ENCODE results near the gene KCNJ16.

KCNJ16 gene

DNA sequence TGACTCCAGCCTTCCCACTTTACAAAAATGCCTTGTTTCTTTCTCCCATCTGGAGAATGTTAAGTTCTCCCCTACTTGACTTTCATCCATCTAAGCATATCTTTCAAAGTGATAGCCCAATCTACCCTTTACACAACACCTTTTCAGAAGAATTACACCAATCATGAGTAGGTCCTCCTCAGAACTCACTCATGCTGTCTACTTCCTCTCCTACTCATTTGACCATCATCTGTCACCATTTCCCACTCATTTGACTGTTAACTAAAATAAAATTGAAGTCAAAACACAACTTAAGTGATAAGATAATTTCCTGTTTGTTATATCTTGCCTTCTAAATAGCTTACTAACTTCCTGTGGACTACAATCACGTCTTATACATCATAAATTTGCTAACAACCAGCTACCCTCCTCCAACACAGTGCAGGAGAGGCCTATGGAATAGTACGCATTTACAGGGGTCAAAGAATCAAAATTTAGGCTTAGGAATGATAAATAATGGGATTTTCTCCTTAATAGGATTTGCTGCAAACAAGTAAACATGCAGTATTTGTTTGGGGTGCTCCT is 16.1 kb downstream of the KCNJ16 start:
- Mint-ChIP-seq H3K27me3 (no peaks in the 10 kb centered on the region), H3K4me3 (no peak overlapping the region), H3K9me3 (peaks cover 5% of the 10 kb centered on the region), H3K27ac (ENCODE audit: low read depth) (no peak overlapping the region), H3K4me1 (no peaks in the 10 kb centered on the region), H3K36me3 (ENCODE audit: insufficient read depth) (no peaks in the 10 kb centered on the region)
- ATAC-seq (replicated peaks; ENCODE audit: extremely low read depth, poor library complexity, severe bottlenecking) = no peak
- DNase-seq (ENCODE audit: low spot score in 2 of 2) = no peak

DNA sequence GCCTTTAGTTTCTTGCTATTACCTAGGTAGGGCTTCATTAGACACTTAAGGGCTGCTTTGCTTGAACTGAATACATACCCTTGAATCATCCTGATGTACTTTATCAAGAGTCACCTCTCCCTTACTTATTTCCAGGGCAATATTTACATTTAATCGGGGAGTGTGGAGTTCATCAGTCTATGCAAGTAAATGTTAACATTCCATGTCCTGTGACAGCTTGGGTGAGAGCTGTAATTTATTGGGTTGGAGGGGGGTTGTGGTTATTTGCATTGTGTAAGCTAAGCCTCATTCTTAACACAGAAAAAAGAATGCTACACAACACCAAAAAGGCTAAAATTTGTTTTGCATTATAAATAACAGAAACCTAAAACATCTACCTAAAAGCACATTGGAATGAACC is 16.7 kb downstream of the KCNJ16 start:
- ATAC-seq (replicated peaks; ENCODE audit: extremely low read depth, poor library complexity, severe bottlenecking) (no peak), DNase-seq (ENCODE audit: low spot score in 2 of 2) (no peak)
- Mint-ChIP-seq H3K27ac (ENCODE audit: low read depth) (no peak overlapping the region), H3K27me3 (no peaks in the 10 kb centered on the region), H3K9me3 (peaks cover 5% of the 10 kb centered on the region), H3K4me3 (no peak overlapping the region), H3K4me1 (no peaks in the 10 kb centered on the region), H3K36me3 (ENCODE audit: insufficient read depth) (no peaks in the 10 kb centered on the region)

GRCh38 chr17:70093163-70093562 is 18.1 kb downstream of the KCNJ16 start:
- Mint-ChIP-seq H3K4me1 (no peaks in the 10 kb centered on the region), H3K36me3 (ENCODE audit: insufficient read depth) (no peaks in the 10 kb centered on the region), H3K27me3 (no peaks in the 10 kb centered on the region), H3K4me3 (no peak overlapping the region), H3K9me3 (peaks cover 5% of the 10 kb centered on the region), H3K27ac (ENCODE audit: low read depth) (no peak overlapping the region)
- ATAC-seq (replicated peaks; ENCODE audit: extremely low read depth, poor library complexity, severe bottlenecking) (no peak), DNase-seq (ENCODE audit: low spot score in 2 of 2) (no peak)

GRCh38 chr17:70095455-70095854 is 20.4 kb downstream of the KCNJ16 start:
- Mint-ChIP-seq H3K27ac (ENCODE audit: low read depth) (no peak overlapping the region), H3K9me3 (peaks cover 5% of the 10 kb centered on the region), H3K36me3 (ENCODE audit: insufficient read depth) (no peaks in the 10 kb centered on the region), H3K4me3 (no peak overlapping the region), H3K27me3 (no peaks in the 10 kb centered on the region), H3K4me1 (no peaks in the 10 kb centered on the region)
- no peak for ATAC-seq (replicated peaks; ENCODE audit: extremely low read depth, poor library complexity, severe bottlenecking)
- DNase-seq (ENCODE audit: low spot score in 2 of 2) = no peak

- DNase-seq (ENCODE audit: low spot score in 2 of 2) = no peak
- no peaks in the 10 kb centered on the region for H3K36me3 Mint-ChIP-seq (ENCODE audit: insufficient read depth)
- H3K4me3 Mint-ChIP-seq = no peak overlapping the region
- no peak for ATAC-seq (replicated peaks; ENCODE audit: extremely low read depth, poor library complexity, severe bottlenecking)
- H3K27me3 Mint-ChIP-seq = no peaks in the 10 kb centered on the region
- no peak overlapping the region for H3K27ac Mint-ChIP-seq (ENCODE audit: low read depth)
- H3K9me3 Mint-ChIP-seq = no peaks in the 10 kb centered on the region
- H3K4me1 Mint-ChIP-seq = no peaks in the 10 kb centered on the region
Measured at GRCh38 chr17:70096861-70097260, 21.8 kb downstream of the KCNJ16 start.

- Mint-ChIP-seq H3K9me3 (no peaks in the 10 kb centered on the region), H3K4me3 (no peak overlapping the region), H3K27ac (ENCODE audit: low read depth) (no peak overlapping the region), H3K4me1 (no peaks in the 10 kb centered on the region), H3K36me3 (ENCODE audit: insufficient read depth) (no peaks in the 10 kb centered on the region), H3K27me3 (no peaks in the 10 kb centered on the region)
- DNase-seq (ENCODE audit: low spot score in 2 of 2) (no peak), ATAC-seq (replicated peaks; ENCODE audit: extremely low read depth, poor library complexity, severe bottlenecking) (no peak)
Measured at GRCh38 chr17:70098030-70098429, 23.0 kb downstream of the KCNJ16 start.

DNA sequence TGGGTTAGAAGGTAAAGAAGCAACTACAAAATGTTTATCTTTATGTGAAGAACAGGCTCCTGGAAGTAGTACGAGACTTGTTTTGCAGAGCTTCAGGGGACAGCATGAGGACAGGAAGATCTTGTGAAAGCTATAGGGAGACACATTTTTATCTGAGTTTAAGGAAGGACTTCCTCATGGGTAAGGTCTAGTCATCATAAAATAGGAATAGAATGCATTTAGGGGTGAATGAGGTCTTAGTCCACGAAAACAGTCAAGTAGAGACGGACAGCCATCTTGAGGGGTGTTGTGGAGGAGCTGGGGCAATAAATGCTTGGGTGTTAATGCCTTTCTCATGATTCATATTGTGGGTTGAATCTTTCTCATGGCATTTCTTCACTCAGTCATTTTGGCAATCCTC is 24.3 kb downstream of the KCNJ16 start:
- no peak overlapping the region for H3K4me3 Mint-ChIP-seq
- H3K4me1 Mint-ChIP-seq = no peaks in the 10 kb centered on the region
- ATAC-seq (replicated peaks; ENCODE audit: extremely low read depth, poor library complexity, severe bottlenecking) (no peak), DNase-seq (ENCODE audit: low spot score in 2 of 2) (no peak)
- H3K27ac Mint-ChIP-seq (ENCODE audit: low read depth) = no peak overlapping the region
- H3K36me3 Mint-ChIP-seq (ENCODE audit: insufficient read depth) = no peaks in the 10 kb centered on the region
- H3K27me3 Mint-ChIP-seq = no peaks in the 10 kb centered on the region
- no peaks in the 10 kb centered on the region for H3K9me3 Mint-ChIP-seq

GRCh38 chr17:70099884-70100283 is 24.9 kb downstream of the KCNJ16 start:
- Mint-ChIP-seq H3K27me3 (no peaks in the 10 kb centered on the region), H3K4me1 (no peaks in the 10 kb centered on the region), H3K36me3 (ENCODE audit: insufficient read depth) (no peaks in the 10 kb centered on the region), H3K9me3 (no peaks in the 10 kb centered on the region), H3K4me3 (no peak overlapping the region), H3K27ac (ENCODE audit: low read depth) (no peak overlapping the region)
- DNase-seq (ENCODE audit: low spot score in 2 of 2) (no peak), ATAC-seq (replicated peaks; ENCODE audit: extremely low read depth, poor library complexity, severe bottlenecking) (no peak)

GRCh38 chr17:70100983-70101382 is 26.0 kb downstream of the KCNJ16 start:
- DNase-seq (ENCODE audit: low spot score in 2 of 2) (no peak), ATAC-seq (replicated peaks; ENCODE audit: extremely low read depth, poor library complexity, severe bottlenecking) (no peak)
- H3K4me3 Mint-ChIP-seq = no peak overlapping the region
- no peaks in the 10 kb centered on the region for H3K9me3 Mint-ChIP-seq
- no peaks in the 10 kb centered on the region for H3K36me3 Mint-ChIP-seq (ENCODE audit: insufficient read depth)
- no peaks in the 10 kb centered on the region for H3K27me3 Mint-ChIP-seq
- H3K4me1 Mint-ChIP-seq = no peaks in the 10 kb centered on the region
- H3K27ac Mint-ChIP-seq (ENCODE audit: low read depth) = no peak overlapping the region

- H3K27me3 Mint-ChIP-seq = no peaks in the 10 kb centered on the region
- no peaks in the 10 kb centered on the region for H3K4me1 Mint-ChIP-seq
- H3K36me3 Mint-ChIP-seq (ENCODE audit: insufficient read depth) = no peaks in the 10 kb centered on the region
- no peak overlapping the region for H3K27ac Mint-ChIP-seq (ENCODE audit: low read depth)
- no peak overlapping the region for H3K4me3 Mint-ChIP-seq
- ATAC-seq (replicated peaks; ENCODE audit: extremely low read depth, poor library complexity, severe bottlenecking) = no peak
- DNase-seq (ENCODE audit: low spot score in 2 of 2) = no peak
- H3K9me3 Mint-ChIP-seq = no peaks in the 10 kb centered on the region
Measured at GRCh38 chr17:70102531-70102930, 27.5 kb downstream of the KCNJ16 start.

GRCh38 chr17:70104791-70105523 is 29.9 kb downstream of the KCNJ16 start:
- DNase-seq (ENCODE audit: low spot score in 2 of 2) (no peak), ATAC-seq (replicated peaks; ENCODE audit: extremely low read depth, poor library complexity, severe bottlenecking) (no peak)
- no peaks in the 10 kb centered on the region for H3K4me1 Mint-ChIP-seq
- H3K27ac Mint-ChIP-seq (ENCODE audit: low read depth) = no peak overlapping the region
- H3K27me3 Mint-ChIP-seq = no peaks in the 10 kb centered on the region
- H3K4me3 Mint-ChIP-seq = no peak overlapping the region
- H3K9me3 Mint-ChIP-seq = no peaks in the 10 kb centered on the region
- no peaks in the 10 kb centered on the region for H3K36me3 Mint-ChIP-seq (ENCODE audit: insufficient read depth)

DNA sequence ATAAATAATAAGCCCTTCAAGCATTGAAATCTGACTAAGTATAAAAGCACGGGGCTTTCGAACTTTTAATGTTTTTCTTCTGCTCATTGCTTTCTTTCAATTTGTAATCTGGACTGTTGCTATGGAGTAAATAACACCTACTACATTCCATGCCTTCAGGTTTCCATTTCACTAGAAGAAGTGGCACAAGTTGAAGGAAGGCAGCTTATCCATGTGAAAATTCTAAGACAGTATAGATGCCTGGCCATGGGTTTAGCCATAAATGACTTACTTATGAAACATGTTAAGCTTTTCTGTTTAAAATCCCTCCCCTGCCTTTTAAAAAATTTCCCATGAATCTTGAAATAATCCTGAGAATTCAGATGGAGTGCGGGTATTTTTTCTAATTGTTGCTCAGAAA is 30.6 kb downstream of the KCNJ16 start:
- H3K27ac Mint-ChIP-seq (ENCODE audit: low read depth) = no peak overlapping the region
- H3K4me3 Mint-ChIP-seq = no peak overlapping the region
- peaks cover 6% of the 10 kb centered on the region for H3K9me3 Mint-ChIP-seq
- no peaks in the 10 kb centered on the region for H3K4me1 Mint-ChIP-seq
- H3K27me3 Mint-ChIP-seq = no peaks in the 10 kb centered on the region
- ATAC-seq (replicated peaks; ENCODE audit: extremely low read depth, poor library complexity, severe bottlenecking) (no peak), DNase-seq (ENCODE audit: low spot score in 2 of 2) (no peak)
- H3K36me3 Mint-ChIP-seq (ENCODE audit: insufficient read depth) = no peaks in the 10 kb centered on the region

- no peaks in the 10 kb centered on the region for H3K4me1 Mint-ChIP-seq
- no peak for DNase-seq (ENCODE audit: low spot score in 2 of 2)
- H3K4me3 Mint-ChIP-seq = no peak overlapping the region
- no peaks in the 10 kb centered on the region for H3K27me3 Mint-ChIP-seq
- no peaks in the 10 kb centered on the region for H3K36me3 Mint-ChIP-seq (ENCODE audit: insufficient read depth)
- peaks cover 7% of the 10 kb centered on the region for H3K9me3 Mint-ChIP-seq
- ATAC-seq (replicated peaks; ENCODE audit: extremely low read depth, poor library complexity, severe bottlenecking) = no peak
- no peak overlapping the region for H3K27ac Mint-ChIP-seq (ENCODE audit: low read depth)
Measured at GRCh38 chr17:70106551-70106950, 31.5 kb downstream of the KCNJ16 start.
